ENCODE data around the gene DENND4A. TPM values are rescaled to one million over a fixed set of nuclear protein-coding genes. Genes with fewer than 3 reads are reported as not detected.

The DENND4A gene
- total RNA-seq, 1 experiment from 2014 or later = 14.4 TPM

GRCh38 chr15:65645392-65645791, 146.7 kb downstream of the DENND4A start:
- no TSS peak for BruUV-seq (replicated peaks)
- Histone ChIP-seq H3K9me3 (ENCODE audit: control insufficient read depth, insufficient read depth, low read depth, low read length) (no peaks in the 10 kb centered on the region), H3K27me3 (ENCODE audit: control insufficient read depth, insufficient read depth, low read length) (no peaks in the 10 kb centered on the region), H3K27ac (ENCODE audit: low read length) (no peak overlapping the region), H3K36me3 (ENCODE audit: control insufficient read depth, insufficient read depth, low read length) (no peaks in the 10 kb centered on the region), H3K4me1 (ENCODE audit: control insufficient read depth, insufficient read depth, low read length) (no peaks in the 10 kb centered on the region), H3K4me3 (ENCODE audit: low read depth in 2 of 2, low read length in 2 of 2) (no peak overlapping the region)
- ATAC-seq (no peak), DNase-seq (ENCODE audit: low read depth, low spot score) (no peak)
- in situ Hi-C loops (cut with HindIII; ENCODE audit: low pct_unique_long_range_greater_than_20kb, low sequenced_read_pairs) (no loop called here), intact Hi-C loops (cut with micrococcal nuclease; ENCODE audit: unreplicated experiment) (no loop called here)
- CTCF ChIA-PET = no interaction called here
- POLR2A ChIA-PET = no interaction called here
- no peak for TF ChIP-seq REST (IDR thresholded peaks at IDR 0.05; ENCODE audit: insufficient read depth in 1 of 2, low read depth in 2 of 2, low read length in 1 of 2)
- TF ChIP-seq TCF7L2 (IDR thresholded peaks at IDR 0.05; ENCODE audit: low read depth, low read length) = no peak
- no peak for TF ChIP-seq CTCF (IDR thresholded peaks at IDR 0.05)
- no peak for TF ChIP-seq SIN3A (IDR thresholded peaks at IDR 0.05; ENCODE audit: borderline replicate concordance, insufficient read depth, low read depth, low read length)
- TF ChIP-seq POLR2AphosphoS5 (IDR thresholded peaks at IDR 0.05; ENCODE audit: low read depth, low read length) = no peak

- intact Hi-C loops (cut with micrococcal nuclease; ENCODE audit: unreplicated experiment) = no loop called here
- TF ChIP-seq REST (IDR thresholded peaks at IDR 0.05; ENCODE audit: insufficient read depth in 1 of 2, low read depth in 2 of 2, low read length in 1 of 2) = no peak
- no peak for TF ChIP-seq POLR2AphosphoS5 (IDR thresholded peaks at IDR 0.05; ENCODE audit: low read depth, low read length)
- H3K36me3 ChIP-seq (ENCODE audit: control insufficient read depth, insufficient read depth, low read length) = no peaks in the 10 kb centered on the region
- no peaks in the 10 kb centered on the region for H3K4me1 ChIP-seq (ENCODE audit: control insufficient read depth, insufficient read depth, low read length)
- ATAC-seq (no peak), DNase-seq (ENCODE audit: low read depth, low spot score) (no peak)
- ChIA-PET POLR2A (no interaction called here), CTCF (no interaction called here)
- no peak overlapping the region for H3K27ac ChIP-seq (ENCODE audit: low read length)
- no peak overlapping the region for H3K4me3 ChIP-seq (ENCODE audit: low read depth in 2 of 2, low read length in 2 of 2)
- in situ Hi-C loops (cut with HindIII; ENCODE audit: low pct_unique_long_range_greater_than_20kb, low sequenced_read_pairs) = no loop called here
- no TSS peak for BruUV-seq (replicated peaks)
- H3K9me3 ChIP-seq (ENCODE audit: control insufficient read depth, insufficient read depth, low read depth, low read length) = no peaks in the 10 kb centered on the region
- no peaks in the 10 kb centered on the region for H3K27me3 ChIP-seq (ENCODE audit: control insufficient read depth, insufficient read depth, low read length)
Measured at GRCh38 chr15:65644282-65644681, 147.8 kb downstream of the DENND4A start.

All from Panc1 (cell line).